ENCODE results near the gene BANP. TPM values are rescaled to one million over a fixed set of nuclear protein-coding genes. Genes with fewer than 3 reads are reported as not detected.

BANP gene
- total and polyA plus RNA-seq, 2 of the 8 experiments (the other 6 are each of a cell fraction or from before 2014, with no cell fraction given) = 25.8 to 39.8 TPM

GRCh38 chr16:88078111-88078775 lies 127.0 kb downstream of the BANP start:
- Histone ChIP-seq H4K8ac (ENCODE audit: extremely low read depth, insufficient read depth, low read length) (no peak overlapping the region), H2BK15ac (ENCODE audit: low read length) (no peak overlapping the region), H3K4me3 (ENCODE audit: extremely low read depth in 1 of 4, insufficient read depth in 2 of 4, low read depth in 3 of 4, low read length in 4 of 4) (no peak overlapping the region), H3K9ac (replicated peaks in 1 of 4; ENCODE audit: extremely low read depth in 1 of 4, low read depth in 3 of 4, low read length in 3 of 4) (no peak overlapping the region), H3K27ac (ENCODE audit: low read depth, low read length) (no peak overlapping the region), H3K4me1 (replicated peaks in 1 of 4; ENCODE audit: control insufficient read depth in 3 of 4, insufficient read depth in 4 of 4, low read length in 3 of 4) (no peaks in the 10 kb centered on the region; a peak in 1 of 7 replicates), H4K20me1 (replicated peaks in 1 of 2; ENCODE audit: control insufficient read depth in 1 of 2, insufficient read depth in 2 of 2, low read length in 2 of 2) (no peaks in the 10 kb centered on the region), H2BK20ac (ENCODE audit: low read length) (no peak overlapping the region), H4K91ac (replicated peaks; ENCODE audit: insufficient read length, low read length) (no peak overlapping the region), H3K27me3 (replicated peaks in 1 of 4; ENCODE audit: control insufficient read depth in 3 of 4, extremely low read depth in 1 of 4, insufficient read depth in 3 of 4, low read length in 3 of 4) (no peaks in the 10 kb centered on the region), H2BK5ac (ENCODE audit: low read depth, low read length) (no peak overlapping the region), H3K36me3 (ENCODE audit: control insufficient read depth in 2 of 4, insufficient read depth in 4 of 4, low read length in 3 of 4) (peaks cover 0 to 5% (median under 1%) of the 10 kb centered on the region in 4 experiments; a peak in 1 of 8 replicates), H3K18ac (ENCODE audit: extremely low read depth, low read length) (no peak overlapping the region), H2BK12ac (ENCODE audit: low read depth, low read length) (no peak overlapping the region), H3K56ac (replicated peaks; ENCODE audit: insufficient read length, low read depth, low read length) (no peak overlapping the region), H4K5ac (ENCODE audit: insufficient read length, low read depth, low read length) (no peak overlapping the region), H2AFZ (ENCODE audit: low read length) (no peak overlapping the region), H3K4ac (replicated peaks; ENCODE audit: insufficient read length, low read depth, low read length) (no peak overlapping the region), H2BK120ac (replicated peaks; ENCODE audit: low read depth, low read length) (no peak overlapping the region), H3K14ac (ENCODE audit: insufficient read length) (no peak overlapping the region), H3K79me1 (ENCODE audit: low read depth, low read length) (no peaks in the 10 kb centered on the region), H3K23ac (ENCODE audit: insufficient read length) (no peak overlapping the region), H3K79me2 (ENCODE audit: control insufficient read depth in 1 of 2, insufficient read depth in 2 of 2, low read length in 2 of 2) (no peaks in the 10 kb centered on the region), H3K9me3 (ENCODE audit: insufficient read depth in 2 of 2, low read depth in 1 of 2, low read length in 1 of 2) (no peaks in the 10 kb centered on the region; a peak in 1 of 4 replicates), H2AK5ac (ENCODE audit: low read depth, low read length) (no peak overlapping the region), H3K4me2 (ENCODE audit: insufficient read depth in 1 of 2, low read depth in 2 of 2, low read length in 2 of 2) (no peak overlapping the region), H3K23me2 (ENCODE audit: low read depth, low read length) (no peaks in the 10 kb centered on the region)
- 98% methylated on average over 17 of the region's 17 CpGs; no CpG with 5 or more reads in 1 of the 2 experiments for WGBS, 2 experiments (ENCODE audit: extremely low coverage in 1 of 2, insufficient coverage in 1 of 2, insufficient read length in 1 of 2, insufficient replicate concordance in 2 of 2, low coverage in 1 of 2, low lambda C conversion rate in 2 of 2, missing lambda C conversion rate in 1 of 2)
- no peak for DNase-seq (ENCODE audit: low read depth in 1 of 2, low spot score in 2 of 2)
- CTCF ChIA-PET (ENCODE audit: partially characterized antibody) = no interaction called here
- FAIRE-seq = no peak
- no peak for TF ChIP-seq SIN3A (conservative IDR thresholded peaks at IDR 0.05 in 1 of 2, IDR thresholded peaks at IDR 0.05 in 1 of 2; ENCODE audit: low read depth in 1 of 2, low read length in 2 of 2)
- TF ChIP-seq KDM1A (IDR thresholded peaks at IDR 0.05; ENCODE audit: borderline replicate concordance, low read length) = no peak
- TF ChIP-seq BRCA1 (IDR thresholded peaks at IDR 0.05; ENCODE audit: low read depth, low read length) = no peak
- no peak for TF ChIP-seq FOSL1 (IDR thresholded peaks at IDR 0.05; ENCODE audit: insufficient read depth, low read depth, low read length)
- no peak for TF ChIP-seq JUND (IDR thresholded peaks at IDR 0.05; ENCODE audit: low read length)
- POLR2A ChIA-PET (ENCODE audit: partially characterized antibody) = no interaction called here
